Kidney capillary endothelial cell (primary cell): ENCODE results near the gene VWCE.
"Not testable (repeated sequence)": the region's sequence is repeated elsewhere in the genome, so short reads cannot be mapped to it uniquely, and the experiment has no call there.

Source experiments
- DNase-seq: peaks from one replicate; pipeline ENCODE4 v3.0.0-alpha.2; 2018; ENCODE audit warnings: low spot score

VWCE gene

GRCh38 chr11:61252332-61252731 is 42.8 kb downstream of the VWCE start:
- DNase-seq: not testable (repeated sequence)

DNA sequence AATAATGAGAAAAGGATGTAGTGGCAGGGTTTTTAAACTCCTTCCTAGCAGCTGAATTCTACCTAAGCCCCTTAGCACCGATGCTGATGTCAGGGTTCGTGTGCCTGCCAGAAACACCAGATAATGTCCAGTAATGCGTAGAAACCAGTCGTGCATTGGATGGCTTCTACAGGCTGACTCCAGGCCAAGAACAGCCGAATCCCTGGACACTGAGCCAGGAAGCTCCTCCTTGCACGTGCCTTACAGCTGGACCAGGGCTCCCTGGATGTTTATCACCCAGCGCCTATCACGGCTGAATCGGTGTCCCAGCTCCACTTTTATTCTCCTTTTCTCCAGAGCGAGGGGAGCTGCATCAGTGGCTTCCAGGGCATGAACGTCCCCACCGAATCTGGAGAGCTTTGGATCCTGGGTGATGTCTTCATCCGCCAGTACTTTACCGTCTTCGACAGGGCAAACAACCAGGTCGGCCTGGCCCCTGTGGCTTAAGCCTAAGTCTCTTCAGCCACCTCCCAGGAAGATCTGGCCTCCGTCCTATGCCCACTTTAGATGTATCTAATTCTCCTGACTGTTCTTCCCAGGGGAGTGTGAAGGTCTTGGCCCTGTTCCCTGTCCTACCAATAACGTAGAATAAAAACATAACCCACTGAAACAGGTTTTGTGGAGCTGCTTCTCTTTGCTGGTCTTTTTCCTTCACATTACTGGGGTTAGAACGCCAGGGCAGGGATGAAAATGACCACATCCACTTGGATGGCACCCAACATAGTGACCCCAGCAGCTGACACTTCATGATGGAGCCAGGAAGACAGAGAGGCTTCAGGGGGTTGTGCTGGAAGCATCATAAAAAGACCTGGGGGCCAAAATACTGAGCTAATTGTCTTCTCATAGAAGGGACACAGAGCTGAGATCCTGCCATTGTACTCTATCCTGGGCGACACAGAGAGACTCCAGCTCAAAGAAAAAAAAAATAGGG is 44.0 kb downstream of the VWCE start:
- DNase-seq: not testable (repeated sequence)

DNA sequence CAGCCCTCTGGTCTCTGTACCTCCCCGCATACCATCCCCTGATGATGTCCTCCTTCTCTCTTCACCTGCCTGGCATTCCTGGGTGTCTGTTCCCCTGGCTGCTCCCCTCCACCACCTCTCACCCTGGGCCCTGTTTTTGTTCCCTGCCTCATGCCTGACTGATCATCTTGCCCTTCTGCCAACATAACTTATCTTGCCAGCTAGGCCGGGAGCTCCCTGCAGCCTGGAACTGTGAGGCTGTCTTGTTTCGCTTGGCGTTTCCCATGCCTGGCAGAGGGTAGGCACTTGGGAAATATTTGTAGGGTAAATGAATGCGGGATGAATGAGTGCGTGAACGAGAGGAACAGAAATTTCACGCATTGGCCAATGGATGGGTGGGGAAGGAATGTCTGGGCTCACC is 45.9 kb downstream of the VWCE start:
- DNase-seq: not testable (repeated sequence)

GRCh38 chr11:61248071-61248470 is 47.0 kb downstream of the VWCE start:
- DNase-seq: not testable (repeated sequence)

DNA sequence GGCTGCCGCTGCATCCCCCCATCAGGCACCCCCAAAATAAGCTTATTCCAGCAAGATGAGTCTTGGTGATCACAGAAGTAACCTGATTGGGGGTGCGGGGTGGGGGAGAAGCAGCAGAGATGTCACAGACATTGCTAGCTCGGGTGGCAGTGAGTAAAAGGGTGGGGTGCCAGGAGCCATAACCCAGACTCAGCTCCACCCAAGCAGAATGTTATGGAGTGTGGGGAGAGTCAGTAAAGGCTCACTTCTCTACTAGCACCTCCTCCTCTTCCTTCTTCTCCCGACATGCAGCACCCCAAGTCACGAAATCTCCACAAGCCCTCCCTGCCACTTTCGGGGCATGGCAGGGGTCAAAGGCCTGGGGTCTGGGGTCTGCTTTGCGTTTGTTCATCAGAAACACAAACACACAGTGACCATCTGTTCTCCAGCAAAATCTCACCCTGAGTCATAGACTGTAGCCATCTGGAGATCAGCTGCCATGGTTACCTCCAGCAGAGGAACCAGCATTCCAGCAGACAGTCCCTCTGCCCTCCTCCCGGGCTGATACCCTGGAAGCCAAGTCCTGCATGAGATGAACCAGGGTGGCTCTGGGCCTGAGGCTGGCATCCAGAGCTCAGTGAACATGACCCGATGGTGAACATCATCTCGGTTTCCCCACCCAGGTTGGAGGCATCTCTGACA is 49.7 kb downstream of the VWCE start:
- DNase-seq: not testable (repeated sequence)

DNA sequence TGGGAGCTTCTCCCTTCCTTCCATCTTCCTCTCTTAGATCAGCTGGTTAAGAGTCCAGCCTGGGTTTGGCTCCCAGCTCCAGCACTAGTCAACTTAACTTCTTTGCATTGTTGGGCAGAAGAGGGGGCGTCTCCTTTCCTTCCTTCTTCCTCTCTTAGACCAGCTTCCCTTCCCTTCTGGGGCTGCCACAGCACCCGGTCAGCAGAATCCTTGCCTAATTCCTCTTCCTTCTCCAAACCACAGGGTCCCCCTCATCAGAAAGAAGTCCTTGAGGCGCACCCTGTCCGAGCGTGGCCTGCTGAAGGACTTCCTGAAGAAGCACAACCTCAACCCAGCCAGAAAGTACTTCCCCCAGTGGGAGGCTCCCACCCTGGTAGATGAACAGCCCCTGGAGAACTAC is 53.6 kb downstream of the VWCE start:
- not testable (repeated sequence) for DNase-seq

GRCh38 chr11:61240875-61241274 is 54.2 kb downstream of the VWCE start, which contains the start of gene PGA5:
TSS of gene PGA5 (plus strand) at chr11:61241175. CDS start at chr11:61241227, 52 bp downstream.
- not testable (repeated sequence) for DNase-seq

DNA sequence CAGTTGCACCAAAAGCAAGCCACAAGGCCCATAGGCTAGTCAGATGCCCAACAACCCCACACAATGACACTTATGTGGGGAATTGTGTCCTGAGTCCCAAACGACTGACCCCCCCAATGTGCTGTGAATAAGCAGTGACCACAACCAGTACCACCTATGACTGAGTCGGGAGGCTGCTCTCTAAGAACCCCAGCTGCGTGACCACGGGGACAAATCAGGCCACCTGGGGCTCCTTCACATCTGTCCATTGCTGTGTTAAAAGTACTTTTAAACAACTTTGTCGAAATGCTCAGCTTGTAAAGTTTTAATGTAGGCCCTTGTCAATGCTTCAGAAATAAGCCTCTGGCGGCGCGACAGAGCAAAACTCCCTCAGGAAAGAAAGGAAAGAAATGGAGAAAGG is 54.8 kb downstream of the VWCE start:
- not testable (repeated sequence) for DNase-seq

- DNase-seq: not testable (repeated sequence)
These were observed 58.0 kb downstream of the VWCE start for GRCh38 chr11:61237130-61237529.

- not testable (repeated sequence) for DNase-seq
These were observed 62.5 kb downstream of the VWCE start for GRCh38 chr11:61232548-61233145.

DNA sequence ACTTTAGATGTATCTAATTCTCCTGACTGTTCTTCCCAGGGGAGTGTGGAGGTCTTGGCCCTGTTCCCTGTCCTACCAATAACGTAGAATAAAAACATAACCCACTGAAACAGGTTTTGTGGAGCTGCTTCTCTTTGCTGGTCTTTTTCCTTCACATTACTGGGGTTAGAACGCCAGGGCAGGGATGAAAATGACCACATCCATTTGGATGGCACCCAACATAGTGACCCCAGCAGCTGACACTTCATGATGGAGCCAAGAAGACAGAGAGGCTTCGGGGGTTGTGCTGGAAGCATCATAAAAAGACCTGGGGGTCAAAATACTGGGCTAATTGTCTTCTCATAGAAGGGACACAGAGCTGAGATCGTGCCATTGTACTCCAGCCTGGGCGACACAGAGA is 63.5 kb downstream of the VWCE start:
- not testable (repeated sequence) for DNase-seq

DNA sequence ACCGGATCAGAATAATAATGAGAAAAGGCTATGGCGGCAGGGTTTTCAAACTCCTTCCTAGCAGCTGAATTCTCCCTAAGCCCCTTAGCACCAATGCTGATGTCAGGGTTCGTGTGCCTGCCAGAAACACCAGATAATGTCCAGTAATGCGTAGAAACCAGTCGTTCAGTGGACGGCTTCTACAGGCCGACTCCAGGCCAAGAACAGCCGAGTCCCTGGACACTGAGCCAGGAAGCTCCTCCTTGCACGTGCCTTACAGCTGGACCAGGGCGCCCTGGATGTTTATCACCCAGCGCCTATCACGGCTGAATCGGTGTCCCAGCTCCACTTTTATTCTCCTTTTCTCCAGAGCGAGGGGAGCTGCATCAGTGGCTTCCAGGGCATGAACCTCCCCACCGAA is 64.1 kb downstream of the VWCE start:
- DNase-seq: not testable (repeated sequence)

- not testable (repeated sequence) for DNase-seq
These were observed 65.7 kb downstream of the VWCE start for GRCh38 chr11:61229458-61229857.

DNA sequence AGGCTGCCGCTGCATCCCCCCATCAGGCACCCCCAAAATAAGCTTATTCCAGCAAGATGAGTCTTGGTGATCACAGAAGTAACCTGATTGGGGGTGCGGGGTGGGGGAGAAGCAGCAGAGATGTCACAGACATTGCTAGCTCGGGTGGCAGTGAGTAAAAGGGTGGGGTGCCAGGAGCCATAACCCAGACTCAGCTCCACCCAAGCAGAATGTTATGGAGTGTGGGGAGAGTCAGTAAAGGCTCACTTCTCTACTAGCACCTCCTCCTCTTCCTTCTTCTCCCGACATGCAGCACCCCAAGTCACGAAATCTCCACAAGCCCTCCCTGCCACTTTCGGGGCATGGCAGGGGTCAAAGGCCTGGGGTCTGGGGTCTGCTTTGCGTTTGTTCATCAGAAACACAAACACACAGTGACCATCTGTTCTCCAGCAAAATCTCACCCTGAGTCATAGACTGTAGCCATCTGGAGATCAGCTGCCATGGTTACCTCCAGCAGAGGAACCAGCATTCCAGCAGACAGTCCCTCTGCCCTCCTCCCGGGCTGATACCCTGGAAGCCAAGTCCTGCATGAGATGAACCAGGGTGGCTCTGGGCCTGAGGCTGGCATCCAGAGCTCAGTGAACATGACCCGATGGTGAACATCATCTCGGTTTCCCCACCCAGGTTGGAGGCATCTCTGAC is 68.5 kb downstream of the VWCE start:
- not testable (repeated sequence) for DNase-seq

DNA sequence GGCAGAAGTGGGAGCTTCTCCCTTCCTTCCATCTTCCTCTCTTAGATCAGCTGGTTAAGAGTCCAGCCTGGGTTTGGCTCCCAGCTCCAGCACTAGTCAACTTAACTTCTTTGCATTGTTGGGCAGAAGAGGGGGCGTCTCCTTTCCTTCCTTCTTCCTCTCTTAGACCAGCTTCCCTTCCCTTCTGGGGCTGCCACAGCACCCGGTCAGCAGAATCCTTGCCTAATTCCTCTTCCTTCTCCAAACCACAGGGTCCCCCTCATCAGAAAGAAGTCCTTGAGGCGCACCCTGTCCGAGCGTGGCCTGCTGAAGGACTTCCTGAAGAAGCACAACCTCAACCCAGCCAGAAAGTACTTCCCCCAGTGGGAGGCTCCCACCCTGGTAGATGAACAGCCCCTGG is 72.4 kb downstream of the VWCE start:
- not testable (repeated sequence) for DNase-seq

DNA sequence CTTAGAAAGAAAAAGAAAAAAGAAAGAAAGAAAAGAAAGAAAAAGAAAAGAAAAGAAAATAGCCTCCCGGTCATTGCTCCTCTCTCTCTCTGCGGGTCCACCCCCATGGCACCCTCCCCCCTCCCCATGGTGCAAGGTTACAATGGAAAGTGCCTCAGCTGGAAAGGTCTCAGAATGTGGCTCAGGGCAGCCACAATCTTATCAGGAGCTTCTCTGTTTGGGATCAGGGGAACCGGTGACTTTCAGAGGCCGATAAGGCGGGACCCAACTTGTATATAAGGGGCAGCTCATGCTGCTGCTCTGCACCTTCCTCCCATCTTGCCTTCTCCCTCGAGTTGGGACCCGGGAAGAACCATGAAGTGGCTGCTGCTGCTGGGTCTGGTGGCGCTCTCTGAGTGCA is 73.1 kb downstream of the VWCE start, which contains the start of gene PGA4:
TSS of gene PGA4 (plus strand) at position 301 of the 400 bp plus-strand sequence. CDS start at position 355, 54 bp downstream.
- not testable (repeated sequence) for DNase-seq

GRCh38 chr11:61219016-61219415 is 76.1 kb downstream of the VWCE start:
- DNase-seq: not testable (repeated sequence)

GRCh38 chr11:61218306-61218705 is 76.8 kb downstream of the VWCE start:
- not testable (repeated sequence) for DNase-seq

- DNase-seq: not testable (repeated sequence)
These were observed 81.3 kb downstream of the VWCE start for GRCh38 chr11:61213711-61214324.

- DNase-seq: not testable (repeated sequence)
These were observed 82.9 kb downstream of the VWCE start for GRCh38 chr11:61212202-61212601.

DNA sequence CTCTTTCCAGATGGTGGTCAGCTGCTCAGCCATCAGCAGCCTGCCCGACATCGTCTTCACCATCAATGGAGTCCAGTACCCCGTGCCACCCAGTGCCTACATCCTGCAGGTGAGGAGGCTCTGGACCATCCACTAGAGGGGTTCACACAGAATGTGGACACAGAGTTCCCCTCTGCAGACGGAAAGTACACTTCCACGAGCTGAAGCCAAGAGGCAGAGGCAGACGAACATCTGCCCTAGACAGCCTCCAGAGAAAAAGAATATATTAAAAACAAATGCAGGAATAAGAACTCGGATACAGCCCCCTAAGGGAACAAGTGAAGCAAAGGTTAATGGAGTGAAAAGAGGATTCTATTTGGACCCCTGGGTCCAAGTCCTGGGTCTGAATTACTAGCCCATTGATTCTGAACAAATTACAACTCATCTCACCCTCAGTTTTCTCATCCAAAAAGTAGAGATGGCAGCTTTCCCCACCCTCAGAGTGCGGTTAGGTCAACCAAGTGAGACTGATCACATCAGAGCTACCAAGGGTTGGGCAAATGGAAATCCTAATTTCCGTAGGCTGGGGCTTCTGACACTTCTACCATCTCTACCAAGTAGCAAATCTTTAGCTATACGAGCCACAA is 83.7 kb downstream of the VWCE start:
- not testable (repeated sequence) for DNase-seq
